GM19351 (cell line): ENCODE measurements around the gene NXNL1.

ENCODE experiments used
- ATAC-seq: cut with Tn5 transposase; IDR thresholded peaks from one replicate; pipeline ENCODE4 v1.9.1; 2021; ENCODE audit warnings: mild to moderate bottlenecking, moderate library complexity; ENCODE audit not compliant: unreplicated experiment

NXNL1 gene

DNA sequence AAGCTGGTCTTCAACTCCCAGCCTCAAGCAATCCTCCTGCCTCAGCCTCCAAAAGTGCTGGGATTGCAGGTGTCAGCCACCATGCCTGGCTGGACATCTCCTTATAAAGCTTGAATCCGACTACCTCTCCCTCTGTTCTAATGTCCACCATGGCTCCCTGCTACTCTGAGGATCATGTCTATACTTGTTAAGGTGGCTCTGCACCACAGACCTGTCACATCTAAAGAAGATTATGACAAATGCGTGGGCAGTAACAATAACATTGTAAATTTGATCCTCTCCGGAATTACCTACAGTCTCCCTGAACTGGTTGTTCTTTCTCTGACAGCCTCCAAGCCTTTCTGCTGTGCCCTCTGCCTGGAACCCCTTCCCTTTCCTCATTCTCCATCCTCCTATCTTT lies 1.8 kb downstream of the NXNL1 start:
- ATAC-seq: no peak

DNA sequence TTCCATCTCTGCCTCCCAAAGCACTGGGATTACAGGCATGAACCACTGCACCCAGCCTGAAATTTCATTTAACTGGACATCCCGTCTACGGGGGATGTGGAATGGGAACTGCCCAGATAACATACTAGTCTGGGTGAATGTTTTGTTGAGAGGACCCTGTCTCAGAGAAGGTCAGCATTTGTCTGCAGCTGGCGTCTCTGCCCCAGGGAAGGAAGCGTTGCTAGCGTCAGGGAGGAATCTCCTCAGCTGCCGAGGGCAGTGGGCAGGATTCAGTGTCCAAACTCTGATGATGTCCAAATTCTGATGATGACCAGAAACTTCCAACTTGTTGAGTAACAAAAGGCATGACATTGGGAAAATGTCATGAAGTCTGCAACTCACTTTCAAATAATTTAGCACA lies 3.1 kb downstream of the NXNL1 start:
- ATAC-seq: no peak

DNA sequence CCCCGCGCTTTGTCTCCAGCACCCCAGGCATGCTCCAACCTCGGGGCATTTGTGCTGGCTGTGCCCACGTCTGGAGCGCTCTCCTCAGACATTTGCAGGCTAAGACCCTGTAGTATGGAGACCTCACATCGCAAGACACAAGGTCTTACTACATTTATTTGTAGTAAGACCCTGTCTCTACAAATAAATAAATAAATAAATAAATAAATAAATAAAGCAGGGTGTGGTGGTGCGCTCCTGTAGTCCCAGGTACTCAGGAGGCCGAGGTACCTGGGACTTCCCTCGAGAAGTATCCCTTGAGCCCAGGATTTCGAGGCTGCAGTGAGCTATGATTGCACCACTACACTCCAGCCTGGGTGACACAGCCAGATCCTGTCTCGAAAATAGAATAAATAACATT lies 4.6 kb downstream of the NXNL1 start:
- no peak for ATAC-seq

DNA sequence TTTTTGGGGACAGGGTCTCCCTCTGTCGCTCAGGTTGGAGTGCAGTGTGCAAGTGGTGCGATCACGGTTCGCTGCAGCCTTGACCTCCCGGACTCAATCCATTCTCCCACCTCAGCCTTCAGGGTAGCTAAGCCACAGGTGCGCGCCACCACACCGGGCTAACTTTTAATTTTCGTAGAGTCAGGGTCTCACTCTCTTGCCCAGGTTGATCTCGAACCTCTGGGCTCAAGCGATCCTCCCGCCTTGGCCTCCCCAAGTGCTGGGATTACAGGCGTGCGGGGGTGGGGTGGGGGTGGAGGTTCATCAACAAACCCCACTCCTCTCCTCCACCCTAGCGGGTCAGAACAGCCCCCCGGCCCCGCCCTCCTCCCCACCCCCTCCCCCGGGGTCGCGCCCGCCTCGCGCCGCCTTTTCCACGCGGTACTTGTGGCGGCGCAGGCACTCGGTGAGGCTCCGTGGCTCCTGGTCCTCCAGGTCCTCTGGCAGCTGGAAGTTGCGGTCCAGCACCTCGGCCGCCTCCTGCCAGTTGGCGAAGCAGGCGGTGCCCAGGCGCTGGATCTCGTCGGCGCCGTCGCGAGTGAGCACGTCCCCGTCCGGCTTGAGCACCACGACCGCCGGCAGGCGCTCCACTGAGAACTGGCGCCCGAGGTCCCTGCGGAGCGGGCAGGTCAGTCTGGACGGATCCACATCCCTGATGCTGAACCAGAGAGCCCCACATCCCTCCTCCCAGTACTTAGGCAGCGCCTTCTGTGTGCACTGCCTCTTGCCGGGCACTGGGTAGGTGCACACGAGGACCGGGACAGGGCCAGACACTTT lies 5.2 kb downstream of the NXNL1 start:
- no peak for ATAC-seq

DNA sequence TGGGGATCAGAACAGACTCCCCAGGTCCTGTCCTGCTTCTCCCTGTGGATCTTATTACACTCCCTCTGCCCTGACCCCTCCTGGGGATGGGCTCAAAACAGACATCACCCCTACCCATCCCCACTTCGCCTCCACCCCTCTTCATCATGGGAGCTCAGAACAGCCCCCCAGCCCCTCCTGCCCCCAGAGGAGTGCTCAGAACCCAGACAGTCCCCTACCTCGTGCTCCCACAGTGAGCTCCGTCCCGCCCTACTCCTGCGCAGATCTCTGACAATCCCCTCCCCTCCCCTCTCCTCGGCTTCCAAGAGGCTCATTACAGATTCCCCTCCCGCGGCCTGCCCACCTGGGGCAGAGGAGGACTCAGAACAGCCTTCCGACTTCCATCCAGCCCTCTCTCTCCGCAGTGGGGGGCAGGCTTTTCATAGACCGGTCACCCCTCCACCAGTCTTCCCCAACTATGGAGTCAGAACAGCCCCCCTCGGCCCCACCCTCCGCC lies 6.1 kb downstream of the NXNL1 start:
- ATAC-seq: no peak

DNA sequence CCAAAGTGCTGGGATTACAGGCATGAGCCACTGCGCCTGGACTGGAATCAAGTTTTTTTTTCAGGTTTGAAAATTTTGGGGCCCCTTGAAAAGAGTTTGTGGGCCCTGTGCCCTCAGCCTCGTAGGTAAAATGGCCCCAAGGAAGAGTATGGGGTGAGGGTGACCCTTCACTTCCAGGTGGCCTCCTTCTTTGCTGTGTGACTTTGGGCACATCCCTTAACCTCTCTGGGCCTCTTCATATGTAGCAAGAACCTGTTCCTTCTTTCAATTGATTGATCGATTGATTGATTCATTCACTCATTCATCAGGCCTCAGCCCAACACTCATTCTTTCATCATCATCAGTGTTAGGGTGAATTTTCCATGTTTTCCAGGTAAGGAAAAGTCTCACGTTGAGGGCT lies 8.9 kb downstream of the NXNL1 start:
- no peak for ATAC-seq

DNA sequence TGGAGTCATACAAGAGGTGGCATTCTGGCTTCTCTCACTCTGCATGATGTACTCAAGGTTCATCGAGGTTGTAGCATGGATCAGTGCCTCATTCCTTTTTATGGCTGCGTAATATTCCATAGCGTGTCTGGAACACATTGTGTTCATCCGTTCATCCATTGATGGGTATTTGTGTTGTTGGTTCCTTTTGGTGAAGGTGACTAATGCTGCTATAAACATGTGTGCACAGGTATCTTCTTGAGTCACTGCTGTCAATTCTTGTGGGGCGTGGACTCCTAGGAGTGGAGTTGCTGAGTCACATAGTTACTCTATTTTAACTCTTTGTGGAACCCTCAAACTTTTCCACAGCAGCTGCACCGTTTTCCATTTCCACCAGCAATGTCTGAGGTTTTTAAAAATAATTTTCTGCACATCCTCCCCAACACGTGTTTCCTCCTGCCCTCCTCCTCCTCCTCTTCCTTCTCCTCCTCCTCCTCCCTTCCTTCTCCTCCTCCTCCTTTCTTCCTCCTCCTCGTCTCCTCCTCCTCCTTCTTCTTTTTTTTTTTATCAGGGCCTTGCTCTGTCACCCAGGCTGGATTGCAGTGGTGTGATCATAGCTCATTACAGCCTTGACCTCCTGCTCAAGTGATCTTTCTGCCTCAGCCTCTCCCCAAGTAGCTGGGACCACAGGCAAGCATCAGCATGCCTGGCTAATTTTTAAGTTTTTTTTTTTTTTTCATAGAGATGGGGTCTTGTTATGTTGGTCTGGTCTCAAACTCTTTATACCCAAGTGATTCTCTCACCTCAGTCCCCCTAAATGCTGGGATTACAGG lies 10.3 kb downstream of the NXNL1 start:
- ATAC-seq: no peak

DNA sequence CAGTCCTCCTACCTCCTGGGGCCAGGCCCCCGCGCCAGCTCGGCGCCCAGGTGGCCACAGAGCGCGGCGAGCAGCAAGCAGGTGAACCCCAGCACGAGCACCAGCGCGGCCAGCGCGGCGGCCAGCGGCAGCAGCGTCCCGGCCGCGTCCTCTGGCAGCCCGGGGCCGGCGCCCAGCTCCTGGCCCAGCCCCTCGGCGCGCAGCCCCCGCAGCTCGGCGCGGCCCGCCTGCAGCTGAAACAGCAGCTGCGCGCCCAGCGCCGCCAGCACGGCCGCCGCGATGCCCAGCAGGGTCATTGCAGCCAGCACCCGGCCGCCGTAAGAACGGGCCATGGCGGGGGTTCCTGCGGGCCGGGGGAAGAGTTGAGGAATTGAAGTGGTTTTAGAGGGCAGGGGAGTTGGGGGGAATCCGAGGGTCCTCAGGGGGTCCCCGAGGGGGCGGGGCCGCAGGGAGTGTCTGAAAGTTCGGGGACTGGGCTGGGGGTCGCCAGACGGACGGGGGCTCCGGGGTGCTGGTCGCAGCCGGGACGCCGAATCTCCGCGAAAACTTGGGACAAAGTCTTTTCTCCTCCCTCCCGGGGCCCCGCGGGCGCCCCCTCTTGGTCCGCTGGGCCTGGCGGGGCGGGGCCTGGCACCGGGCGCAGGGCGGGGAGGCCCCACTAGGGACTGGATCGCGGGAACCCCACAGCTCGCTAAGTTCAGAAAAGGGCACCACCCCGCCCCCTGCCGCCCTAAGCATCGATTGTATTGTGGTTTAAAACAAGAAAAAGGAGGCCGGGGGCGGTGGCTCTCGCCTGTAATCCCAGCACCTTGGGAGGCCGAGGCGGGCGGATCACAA lies 12.4 kb downstream of the NXNL1 start, which contains the start of gene TMEM221:
Gene TMEM221, minus strand, starts transcription at position 538 of the 837 bp plus-strand sequence. Its CDS starts 206 bp downstream, at position 332.
- no peak for ATAC-seq

DNA sequence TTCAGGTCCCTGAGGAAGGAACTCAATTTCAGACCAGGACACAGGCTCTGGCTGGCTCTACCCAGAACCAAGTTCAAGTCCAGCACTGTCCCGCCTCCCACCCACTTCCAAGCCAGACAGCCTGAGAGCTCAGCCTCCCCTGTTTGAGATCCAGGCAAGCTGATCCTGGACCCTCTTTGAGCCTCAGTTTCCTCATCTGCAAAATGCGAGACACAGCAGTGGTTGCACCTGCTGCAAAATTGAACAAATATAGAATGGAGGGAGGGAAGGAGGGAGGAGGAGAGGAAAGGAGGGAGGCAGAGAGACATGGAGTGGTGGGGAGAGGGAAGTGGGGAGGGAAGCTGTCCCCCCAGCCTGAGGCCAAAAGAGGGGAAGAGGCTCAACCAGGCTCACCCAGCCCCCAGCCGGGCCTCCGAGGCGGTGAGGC lies 13.0 kb downstream of the NXNL1 start:
- ATAC-seq: no peak

DNA sequence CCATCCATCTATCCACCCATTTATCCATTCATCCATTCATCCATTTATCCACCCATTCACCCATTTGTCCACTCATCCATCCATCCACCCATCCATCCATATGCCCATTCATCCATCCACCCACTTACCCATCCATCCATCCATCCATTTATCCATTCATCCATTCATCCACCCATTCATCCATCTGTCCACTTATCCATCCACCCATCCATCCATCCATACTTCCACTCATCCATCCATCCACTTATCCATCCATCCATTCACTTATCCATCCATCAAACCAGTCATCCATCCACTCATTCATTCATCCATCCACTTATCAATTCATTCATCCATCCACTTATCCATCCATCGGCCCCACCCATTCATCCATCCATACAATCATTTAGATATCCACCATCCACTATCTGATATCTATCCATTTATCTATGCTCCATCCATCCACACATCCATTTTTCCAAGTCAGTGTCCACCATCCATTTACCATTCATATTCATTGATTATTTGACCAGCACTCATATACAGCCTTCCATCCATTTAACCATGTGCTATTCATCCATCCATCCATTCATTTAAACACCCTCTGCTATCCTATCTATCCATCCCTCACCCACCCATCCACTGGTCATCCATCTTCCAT lies 15.1 kb downstream of the NXNL1 start:
- no peak for ATAC-seq

DNA sequence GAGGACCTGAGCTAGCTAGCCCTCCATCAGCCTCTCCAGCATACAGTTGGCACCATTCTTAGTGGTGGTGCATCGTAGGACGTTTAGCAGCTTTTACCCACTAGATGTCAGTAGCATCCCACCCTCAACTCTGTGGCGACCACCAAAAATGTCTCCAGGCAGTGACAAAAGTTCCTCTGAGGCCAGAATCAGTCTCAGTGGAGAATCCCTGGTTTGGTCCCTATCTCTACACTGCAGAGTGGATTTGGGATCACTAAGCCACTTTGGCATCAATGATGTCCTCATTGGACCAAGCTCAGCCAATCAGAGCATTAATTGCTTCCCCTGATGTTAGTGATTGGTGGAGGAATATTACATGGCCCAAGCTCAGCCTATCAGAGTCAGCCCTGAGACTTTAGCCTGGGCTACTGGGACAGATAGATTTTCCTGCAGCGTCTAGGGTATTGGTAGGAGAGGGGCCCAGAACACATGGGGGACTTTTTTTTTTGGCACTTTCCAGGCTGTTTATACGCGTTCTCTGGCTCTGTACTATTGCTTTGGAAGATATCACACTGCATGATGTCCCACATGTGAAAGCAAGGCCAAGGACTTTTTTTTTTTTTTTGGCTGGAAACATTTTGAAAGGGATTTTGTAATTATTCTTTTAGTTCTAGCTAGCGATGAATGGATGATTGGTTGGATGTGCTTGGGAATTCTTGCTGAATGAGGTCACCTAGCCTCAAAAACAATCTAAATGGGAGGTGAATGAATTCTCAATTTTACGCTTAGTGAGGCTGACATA lies 19.3 kb downstream of the NXNL1 start:
- ATAC-seq: no peak

DNA sequence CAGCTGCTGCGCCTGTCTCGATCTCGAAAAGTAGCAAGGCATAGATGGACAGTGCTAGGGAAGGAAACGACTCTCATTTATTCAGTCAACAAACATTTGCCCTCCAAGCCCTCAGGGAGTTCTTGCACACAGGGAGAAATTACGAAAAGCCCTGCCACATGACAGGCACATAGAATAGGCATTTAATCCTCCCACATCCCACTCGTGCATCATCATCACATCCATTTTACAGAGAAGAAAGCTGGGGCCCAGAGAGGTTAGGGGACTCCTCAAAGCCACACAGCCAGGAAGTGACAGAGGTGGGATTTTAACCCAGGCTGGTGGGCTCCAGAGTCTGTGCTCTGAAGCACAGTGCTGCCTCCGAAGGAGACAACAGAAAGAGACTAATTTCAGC lies 23.9 kb downstream of the NXNL1 start:
- no peak for ATAC-seq

DNA sequence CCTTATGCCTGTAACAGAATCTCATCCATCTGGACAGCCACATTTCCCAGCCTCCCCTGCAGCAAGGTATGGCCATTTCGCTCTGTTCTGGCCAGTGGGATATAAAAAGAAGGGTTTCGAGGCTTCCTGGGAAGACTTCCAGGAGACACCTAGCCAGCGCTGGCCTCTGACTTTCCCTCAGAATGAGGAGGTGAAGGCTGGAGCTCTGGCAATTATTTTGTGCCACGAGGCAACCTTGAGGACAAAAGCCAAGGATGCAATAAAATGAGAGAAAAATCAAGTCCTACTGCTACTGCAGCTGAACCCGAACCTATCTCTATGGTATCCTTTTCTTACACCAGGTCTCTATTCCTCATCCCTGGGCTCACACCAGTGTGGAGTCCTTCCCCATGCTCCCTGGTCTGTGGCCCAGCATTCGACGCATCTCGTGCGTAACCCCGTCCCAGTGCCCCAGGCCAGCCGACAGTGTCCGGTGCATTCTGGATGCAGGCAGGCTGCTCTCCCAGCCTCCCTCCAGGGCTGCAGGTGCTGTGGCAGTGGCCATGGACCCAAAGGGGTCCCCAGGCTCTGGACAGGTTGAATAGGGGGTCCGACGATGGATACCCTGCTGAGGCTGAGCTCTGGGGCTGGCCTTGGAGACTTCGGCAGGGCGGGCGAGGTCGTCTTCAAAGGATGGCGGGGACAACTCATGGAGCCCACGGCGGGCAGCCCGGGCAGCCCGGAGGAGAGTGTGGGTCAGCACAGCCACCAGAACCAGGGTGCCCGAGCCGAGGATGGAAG lies 24.4 kb downstream of the NXNL1 start:
- ATAC-seq: no peak

DNA sequence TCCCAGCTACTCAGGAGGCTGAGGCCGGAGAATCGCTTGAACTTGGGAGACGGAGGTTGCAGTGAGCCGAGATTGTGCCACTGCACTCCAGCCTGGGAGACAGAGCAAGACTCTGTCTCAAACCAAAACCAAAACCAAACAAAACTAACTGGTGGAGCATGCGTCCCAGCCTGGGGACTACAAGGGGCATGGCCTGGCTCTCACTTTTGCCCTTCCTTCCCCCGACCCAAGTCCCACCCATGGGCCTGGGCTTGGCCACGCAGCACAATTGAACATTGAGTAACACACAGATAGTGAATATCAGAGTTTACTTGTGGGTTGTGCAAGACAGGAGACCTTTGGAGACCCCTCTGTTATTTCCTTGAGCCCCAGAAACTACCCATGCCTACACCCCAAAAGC lies 25.5 kb downstream of the NXNL1 start:
- no peak for ATAC-seq

DNA sequence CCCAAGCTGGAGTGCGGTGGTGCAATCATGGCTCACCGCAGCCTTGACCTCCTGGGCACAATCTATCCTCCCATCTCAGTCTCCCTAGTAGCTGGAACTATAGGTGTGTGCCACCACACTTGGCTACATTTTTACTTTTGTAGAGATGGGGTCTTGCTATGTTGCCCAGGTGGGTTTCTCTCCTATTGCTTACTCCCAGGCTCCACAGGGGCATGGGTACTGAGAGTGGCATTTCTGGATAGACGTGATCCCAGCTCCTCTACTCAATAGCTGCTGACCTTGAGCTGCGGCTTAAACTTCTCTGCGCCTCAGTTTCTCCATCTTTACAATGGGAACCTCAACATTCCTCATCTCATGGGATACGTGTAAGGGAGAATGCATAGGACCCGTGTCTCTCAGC lies 29.3 kb downstream of the NXNL1 start:
- no peak for ATAC-seq

DNA sequence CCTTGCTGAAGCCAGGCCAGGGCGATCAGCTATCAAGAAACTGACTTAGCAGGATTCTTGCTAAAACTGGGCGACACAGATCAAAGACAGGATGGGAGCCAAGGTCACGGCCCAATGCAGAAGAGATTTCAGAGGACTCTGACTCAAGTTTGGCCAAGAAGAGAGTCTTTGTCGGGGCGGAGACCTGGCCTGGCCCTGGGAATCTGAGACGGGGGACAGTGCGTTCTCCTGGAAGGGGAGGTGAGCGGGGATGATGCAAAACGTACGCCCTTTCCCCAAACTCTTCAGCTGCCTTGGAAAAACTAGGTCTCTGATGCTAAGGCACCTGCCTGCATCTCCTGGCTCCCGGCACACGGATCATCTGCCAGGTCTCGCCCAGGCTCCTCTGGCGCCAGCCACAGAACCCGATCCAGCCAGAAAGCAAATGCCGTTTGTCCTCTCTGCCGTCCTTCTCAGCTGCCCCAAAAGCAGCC lies 31.0 kb downstream of the NXNL1 start:
- no peak for ATAC-seq

DNA sequence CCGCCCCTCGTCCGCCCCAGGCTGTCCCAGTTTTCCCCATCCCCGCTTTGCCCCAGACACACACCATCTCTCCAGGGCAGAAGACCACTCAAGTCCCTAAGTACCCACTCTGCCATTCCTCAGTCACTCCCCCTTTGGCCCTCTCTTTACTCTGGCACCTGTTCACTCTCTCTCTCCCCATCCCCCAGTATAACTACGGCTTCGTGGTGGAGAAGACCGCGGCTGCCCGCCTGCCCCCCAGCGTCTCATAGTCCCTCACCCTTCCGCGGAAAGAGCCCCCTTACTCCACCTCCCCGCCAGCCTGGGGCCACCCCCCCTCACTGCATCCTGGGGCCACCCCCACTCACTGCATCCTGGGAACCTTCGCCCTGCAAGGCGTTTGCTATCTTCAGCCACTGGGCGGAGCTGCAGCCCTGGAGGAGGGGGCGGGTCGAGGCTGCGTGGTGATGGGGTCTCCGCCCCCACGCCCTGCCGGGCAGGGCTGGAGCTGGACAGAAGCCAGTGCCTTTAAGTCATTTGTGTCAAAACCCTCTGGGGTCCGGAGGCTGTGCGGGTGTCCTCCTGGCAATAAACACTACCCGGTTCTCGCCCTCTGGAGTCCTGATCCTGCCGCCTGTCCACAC lies 35.9 kb downstream of the NXNL1 start:
- no peak for ATAC-seq

DNA sequence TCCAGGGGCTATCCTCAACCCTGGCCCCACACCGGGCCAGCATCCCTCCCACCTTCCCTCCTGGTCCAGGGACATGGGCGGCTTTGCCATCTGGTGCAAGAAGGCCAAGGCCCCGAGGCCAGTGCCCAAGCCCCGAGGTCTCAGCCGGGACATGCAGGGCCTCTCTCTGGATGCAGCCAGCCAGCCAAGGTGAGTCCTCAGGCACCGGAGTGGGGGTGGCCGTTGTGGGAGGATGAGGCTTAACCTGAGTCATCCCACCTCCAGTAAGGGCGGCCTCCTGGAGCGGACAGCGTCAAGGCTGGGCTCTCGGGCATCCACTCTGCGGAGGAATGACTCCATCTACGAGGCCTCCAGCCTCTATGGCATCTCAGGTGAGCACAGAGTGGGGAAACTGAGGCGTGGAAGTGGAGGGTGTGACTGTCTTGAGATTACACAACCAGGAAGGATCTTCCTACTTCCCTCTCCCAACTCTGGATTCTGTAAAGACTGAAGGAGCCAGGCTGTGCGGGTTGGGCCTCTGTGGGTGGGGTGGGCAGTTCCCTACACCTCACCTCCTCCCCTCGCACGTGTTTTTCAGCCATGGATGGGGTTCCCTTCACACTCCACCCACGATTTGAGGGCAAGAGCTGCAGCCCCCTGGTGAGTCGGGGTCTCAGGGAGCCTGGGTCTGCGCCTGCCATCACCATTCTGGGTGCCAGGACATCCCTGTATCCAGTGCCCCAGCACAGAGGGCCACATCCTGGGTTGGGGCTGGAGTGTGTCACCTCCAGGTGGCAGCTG lies 37.1 kb downstream of the NXNL1 start:
- no peak for ATAC-seq
